Tibial nerve (tissue), 4 donors: ENCODE measurements around the gene CGAS. TPM values are rescaled to one million over a fixed set of nuclear protein-coding genes. Genes with fewer than 3 reads are reported as not detected.
"Not testable (repeated sequence)": the region's sequence is repeated elsewhere in the genome, so short reads cannot be mapped to it uniquely, and the experiment has no call there.

Experiments used
- DNase-seq, 2 donors: peaks; one replicate each; pipeline ENCODE4 v3.0.0-alpha.2; 2019; ENCODE audit warnings: low spot score in 2 of 2
- H3K27ac ChIP-seq, 4 donors: fragments of 200-600 bp; sonication (generic) in 3 of 4; one replicate each; pipeline ENCODE4 v1.5.1; 2017 to 2019; ENCODE audit warnings: mild to moderate bottlenecking in 1 of 4
- H3K27me3 ChIP-seq, 2 donors: fragments of 200-600 bp; sonication (generic) in 1 of 2; one replicate each; pipeline versions ENCODE4 v1.5.1 to v1.6.0; 2017 to 2019
- H3K36me3 ChIP-seq, 3 donors: fragments of 200-600 bp; sonication (generic); one replicate each; pipeline ENCODE4 v1.5.1; 2018 to 2019
- H3K4me1 ChIP-seq, 4 donors: fragments of 200-600 bp; sonication (generic) in 3 of 4; one replicate each; pipeline ENCODE4 v1.5.1; 2017 to 2019
- H3K4me3 ChIP-seq, 4 donors: fragments of 200-600 bp; sonication (generic) in 3 of 4; one replicate each; pipeline ENCODE4 v1.5.1; 2017 to 2019; ENCODE audit warnings: mild to moderate bottlenecking in 1 of 4, moderate library complexity in 1 of 4
- H3K9me3 ChIP-seq, 4 donors: fragments of 200-600 bp; sonication (generic) in 3 of 4; one replicate each; pipeline ENCODE4 v1.5.1; 2017 to 2019
- CTCF ChIP-seq, 5 experiments: fragments of 200-600 bp in 3 of 5; fragments of 450-650 bp in 2 of 5; sonication (generic) in 3 of 5; IDR thresholded peaks; one replicate each; pipeline ENCODE4 v1.5.1; 2016 to 2019; ENCODE audit warnings: antibody characterized with exemption in 5 of 5, mild to moderate bottlenecking in 3 of 5, moderate library complexity in 2 of 5
- EP300 ChIP-seq, 2 donors: sonication (generic); formaldehyde crosslinking; IDR thresholded peaks; one replicate each; pipeline ENCODE4 v1.6.1; 2017; ENCODE audit warnings: antibody characterized with exemption in 2 of 2, mild to moderate bottlenecking in 1 of 2
- POLR2A ChIP-seq, 2 donors: fragments of 450-650 bp; IDR thresholded peaks; one replicate each; pipeline ENCODE4 v1.6.1; 2017; ENCODE audit warnings: antibody characterized with exemption in 2 of 2, mild to moderate bottlenecking in 2 of 2, moderate library complexity in 2 of 2
- WGBS, 2 donors: methylation state at CpG; one replicate each; pipeline ENCODE4 v1.1.5; 2018; 5-methylcytosine and 5-hydroxymethylcytosine counted together
- total RNA-seq, 4 donors: library from RNA; depleted of rRNA; stranded (reverse); fragments of >200 nt; gene quantifications; one replicate each; pipeline ENCODE4 v1.1.0, GENCODE V29; 2016

Gene CGAS
- total RNA-seq, 4 donors from 2014 or later, result 5.9 to 9.8 (median 7.1) TPM

- TF ChIP-seq POLR2A (IDR thresholded peaks at IDR 0.05) (no peak), EP300 (IDR thresholded peaks at IDR 0.05) (no peak), CTCF (IDR thresholded peaks at IDR 0.05) (no peak)
- H3K27ac ChIP-seq, result no peak overlapping the region
- no peaks in the 10 kb centered on the region for H3K27me3 ChIP-seq
- no peaks in the 10 kb centered on the region for H3K36me3 ChIP-seq
- no peak for DNase-seq
- H3K4me3 ChIP-seq, result no peak overlapping the region
- 94 to 98% methylated on average over 10 of the region's 10 CpGs for WGBS, 2 donors
- H3K4me1 ChIP-seq, result no peaks in the 10 kb centered on the region
- H3K9me3 ChIP-seq, result no peaks in the 10 kb centered on the region
Observed at GRCh38 chr6:73395875-73396274, 56.2 kb downstream of the CGAS start.

- no peaks in the 10 kb centered on the region for H3K36me3 ChIP-seq
- peak within 1 kb of the TSS in 2 of 4 donors; percentile 34 to 69 for H3K27ac ChIP-seq
- no peaks in the 10 kb centered on the region for H3K27me3 ChIP-seq
- no peaks in the 10 kb centered on the region for H3K9me3 ChIP-seq
- peak within 1 kb of the TSS in 2 of 4 donors; percentile 4 to 42 for H3K4me3 ChIP-seq
- peak; percentile 25 to 64 for DNase-seq
- TF ChIP-seq EP300 (IDR thresholded peaks at IDR 0.05) (peak in 1 of 2 donors; percentile 30), POLR2A (IDR thresholded peaks at IDR 0.05) (no peak)
- H3K4me1 ChIP-seq, result no peaks in the 10 kb centered on the region
- WGBS, 2 donors, result 79 to 87% methylated on average over 54 of the region's 54 CpGs
Observed at GRCh38 chr6:73394577-73395354, 57.3 kb downstream of the CGAS start, which contains the start of gene DDX43. Gene DDX43 (plus strand): TSS chr6:73394828. CDS start chr6:73394906, 78 bp downstream.

- H3K4me3 ChIP-seq, result no peak overlapping the region
- WGBS, 2 donors, result 93 to 94% methylated on average over 3 of the region's 3 CpGs
- no peak for DNase-seq
- no peak for TF ChIP-seq EP300 (IDR thresholded peaks at IDR 0.05)
- TF ChIP-seq CTCF (IDR thresholded peaks at IDR 0.05), result no peak
- no peak for TF ChIP-seq POLR2A (IDR thresholded peaks at IDR 0.05)
- no peaks in the 10 kb centered on the region for H3K27me3 ChIP-seq
- H3K36me3 ChIP-seq, result no peaks in the 10 kb centered on the region
- H3K9me3 ChIP-seq, result no peaks in the 10 kb centered on the region
- H3K4me1 ChIP-seq, result peaks cover 0 to 7% (median 0%) of the 10 kb centered on the region in 4 donors
- no peak overlapping the region for H3K27ac ChIP-seq
Observed at GRCh38 chr6:73393278-73393677, 58.8 kb downstream of the CGAS start.

GRCh38 chr6:73392188-73392587, 59.9 kb downstream of the CGAS start:
- H3K36me3 ChIP-seq, H3K27ac ChIP-seq, H3K27me3 ChIP-seq, H3K4me3 ChIP-seq, DNase-seq, H3K9me3 ChIP-seq, H3K4me1 ChIP-seq: not testable (repeated sequence)
- 76 to 82% methylated on average over 4 of the region's 4 CpGs for WGBS, 2 donors

- peaks cover 0 to 7% (median 0%) of the 10 kb centered on the region in 4 donors for H3K4me1 ChIP-seq
- no peak overlapping the region for H3K27ac ChIP-seq
- H3K27me3 ChIP-seq, result no peaks in the 10 kb centered on the region
- TF ChIP-seq EP300 (IDR thresholded peaks at IDR 0.05) (no peak), CTCF (IDR thresholded peaks at IDR 0.05) (no peak), POLR2A (IDR thresholded peaks at IDR 0.05) (no peak)
- WGBS, 2 donors, result 77 to 81% methylated on average over 2 of the region's 2 CpGs
- no peaks in the 10 kb centered on the region for H3K36me3 ChIP-seq
- H3K9me3 ChIP-seq, result no peaks in the 10 kb centered on the region
- H3K4me3 ChIP-seq, result no peak overlapping the region
- DNase-seq, result no peak
Observed at GRCh38 chr6:73391675-73392074, 60.4 kb downstream of the CGAS start.

GRCh38 chr6:73389854-73390253, 62.2 kb downstream of the CGAS start:
- WGBS, 2 donors, result 92 to 94% methylated on average over 10 of the region's 10 CpGs
- H3K4me3 ChIP-seq, result no peak overlapping the region

More at GRCh38 chr6:73389854-73390253, 62.2 kb downstream of the CGAS start:
- no peaks in the 10 kb centered on the region for H3K27me3 ChIP-seq
- H3K9me3 ChIP-seq, result no peaks in the 10 kb centered on the region
- H3K4me1 ChIP-seq, result peaks cover 0 to 7% (median 0%) of the 10 kb centered on the region in 4 donors
- H3K27ac ChIP-seq, result no peak overlapping the region
- no peak for DNase-seq
- H3K36me3 ChIP-seq, result no peaks in the 10 kb centered on the region
- no peak for TF ChIP-seq EP300 (IDR thresholded peaks at IDR 0.05)
- TF ChIP-seq POLR2A (IDR thresholded peaks at IDR 0.05), result no peak
- TF ChIP-seq CTCF (IDR thresholded peaks at IDR 0.05), result no peak
